OCI-LY3 (cell line): ENCODE measurements around the gene RPN1.

Experiments used
- H2AFZ ChIP-seq: fragments of 200-600, 300-600 bp; shearing (Covaris generic); 2 replicates; pipeline ENCODE4 v1.6.0; 2014; ENCODE audit warnings: antibody characterized with exemption, low read depth, low read length
- H3K27ac ChIP-seq: fragments of 200-600, 300-600 bp; sonication (generic); 2 replicates; pipeline ENCODE4 v1.5.1; 2014; ENCODE audit warnings: mild to moderate bottlenecking, low read length, moderate library complexity, mixed read lengths
- H3K27me3 ChIP-seq: fragments of 200-600, 300-600 bp; sonication (generic); 2 replicates; pipeline ENCODE4 v1.6.1; 2014; ENCODE audit warnings: low read depth, low read length, mixed read lengths
- H3K36me3 ChIP-seq: fragments of 200-600, 300-600 bp; sonication (generic); replicated peaks from 2 replicates; pipeline ENCODE3; 2014; ENCODE audit warnings: low read depth, low read length, mixed read lengths
- H3K4me1 ChIP-seq: fragments of 300-600, 200-600 bp; sonication (generic); 2 replicates; pipeline ENCODE4 v1.6.1; 2014; ENCODE audit warnings: low read length, mixed read lengths
- H3K4me2 ChIP-seq: fragments of 200-600, 300-600 bp; sonication (generic); 2 replicates; pipeline ENCODE4 v1.6.1; 2014; ENCODE audit warnings: low read length, mixed read lengths
- H3K4me3 ChIP-seq: fragments of 300-600, 200-600 bp; sonication (generic); 2 replicates; pipeline ENCODE4 v1.5.1; 2014; ENCODE audit warnings: antibody characterized with exemption, mild to moderate bottlenecking, low read length, moderate library complexity
- H3K79me2 ChIP-seq: fragments of 300-600, 200-600 bp; shearing (Covaris generic); 2 replicates; pipeline ENCODE4 v1.6.1; 2014; ENCODE audit warnings: mild to moderate bottlenecking, low read length, mixed read lengths
- H3K9ac ChIP-seq: fragments of 300-600, 200-600 bp; shearing (Covaris generic); 2 replicates; pipeline ENCODE4 v1.6.0; 2014; ENCODE audit warnings: mild to moderate bottlenecking, low read length, moderate library complexity
- H3K9me3 ChIP-seq: fragments of 200-600, 300-600 bp; shearing (Covaris generic); 2 replicates; pipeline ENCODE4 v1.6.1; 2014; ENCODE audit warnings: low read length, mixed read lengths; ENCODE audit not compliant: insufficient read depth
- H4K20me1 ChIP-seq: fragments of 200-600, 300-600 bp; sonication (generic); 2 replicates; pipeline ENCODE4 v1.6.1; 2016; ENCODE audit warnings: low read length, mixed read lengths; ENCODE audit not compliant: insufficient read depth
- EZH2phosphoT487 ChIP-seq: fragments of 200-600 bp; shearing (Covaris generic); IDR thresholded peaks from 2 replicates; pipeline ENCODE4 v1.6.1; 2018; ENCODE audit warnings: antibody characterized with exemption, mixed run types, low read depth
- TF ChIP-seq, protein P1 (sequence below): fragments of 200-600, 300-600 bp; sonication (generic); IDR thresholded peaks from 2 replicates; pipeline ENCODE4 v1.5.1; 2014; ENCODE audit warnings: antibody characterized with exemption, low read length, low read depth

The RPN1 gene

DNA sequence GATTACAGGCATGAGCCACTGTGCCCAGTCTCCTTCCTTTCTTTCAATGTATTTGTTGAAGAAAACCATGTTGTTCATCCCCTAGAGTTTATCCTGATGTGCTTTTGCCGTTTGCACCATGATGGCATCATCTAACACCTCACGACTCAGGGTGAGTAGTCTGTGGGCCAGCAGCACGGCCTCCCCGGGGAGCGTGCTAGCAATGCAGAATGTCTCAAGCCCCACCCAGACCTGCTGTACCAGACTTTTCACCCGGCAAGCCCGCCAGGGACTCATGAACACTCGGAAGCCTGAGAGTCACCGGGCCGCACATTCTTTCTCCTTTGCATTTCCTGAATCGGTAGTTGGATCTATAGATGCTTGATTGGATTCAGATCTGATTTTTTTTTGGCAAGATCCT lies 64.6 kb downstream of the RPN1 start:
- no peaks in the 10 kb centered on the region for H3K36me3 ChIP-seq
- H3K4me3 ChIP-seq = no peak overlapping the region
- no peak overlapping the region for H3K4me2 ChIP-seq
- H3K27me3 ChIP-seq = no peaks in the 10 kb centered on the region
- H3K9me3 ChIP-seq = no peaks in the 10 kb centered on the region
- H4K20me1 ChIP-seq = no peaks in the 10 kb centered on the region
- H3K27ac ChIP-seq = 0 out of 2 replicates have a peak overlapping the region, but pooled peaks have one; percentile 40
- H3K4me1 ChIP-seq = peaks cover 24% of the 10 kb centered on the region
- H3K9ac ChIP-seq = no peak overlapping the region
- H3K79me2 ChIP-seq = no peaks in the 10 kb centered on the region
- no peak overlapping the region for H2AFZ ChIP-seq
- TF ChIP-seq, protein P1, sequence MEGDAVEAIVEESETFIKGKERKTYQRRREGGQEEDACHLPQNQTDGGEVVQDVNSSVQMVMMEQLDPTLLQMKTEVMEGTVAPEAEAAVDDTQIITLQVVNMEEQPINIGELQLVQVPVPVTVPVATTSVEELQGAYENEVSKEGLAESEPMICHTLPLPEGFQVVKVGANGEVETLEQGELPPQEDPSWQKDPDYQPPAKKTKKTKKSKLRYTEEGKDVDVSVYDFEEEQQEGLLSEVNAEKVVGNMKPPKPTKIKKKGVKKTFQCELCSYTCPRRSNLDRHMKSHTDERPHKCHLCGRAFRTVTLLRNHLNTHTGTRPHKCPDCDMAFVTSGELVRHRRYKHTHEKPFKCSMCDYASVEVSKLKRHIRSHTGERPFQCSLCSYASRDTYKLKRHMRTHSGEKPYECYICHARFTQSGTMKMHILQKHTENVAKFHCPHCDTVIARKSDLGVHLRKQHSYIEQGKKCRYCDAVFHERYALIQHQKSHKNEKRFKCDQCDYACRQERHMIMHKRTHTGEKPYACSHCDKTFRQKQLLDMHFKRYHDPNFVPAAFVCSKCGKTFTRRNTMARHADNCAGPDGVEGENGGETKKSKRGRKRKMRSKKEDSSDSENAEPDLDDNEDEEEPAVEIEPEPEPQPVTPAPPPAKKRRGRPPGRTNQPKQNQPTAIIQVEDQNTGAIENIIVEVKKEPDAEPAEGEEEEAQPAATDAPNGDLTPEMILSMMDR = no peak
- TF ChIP-seq EZH2phosphoT487 = no peak

DNA sequence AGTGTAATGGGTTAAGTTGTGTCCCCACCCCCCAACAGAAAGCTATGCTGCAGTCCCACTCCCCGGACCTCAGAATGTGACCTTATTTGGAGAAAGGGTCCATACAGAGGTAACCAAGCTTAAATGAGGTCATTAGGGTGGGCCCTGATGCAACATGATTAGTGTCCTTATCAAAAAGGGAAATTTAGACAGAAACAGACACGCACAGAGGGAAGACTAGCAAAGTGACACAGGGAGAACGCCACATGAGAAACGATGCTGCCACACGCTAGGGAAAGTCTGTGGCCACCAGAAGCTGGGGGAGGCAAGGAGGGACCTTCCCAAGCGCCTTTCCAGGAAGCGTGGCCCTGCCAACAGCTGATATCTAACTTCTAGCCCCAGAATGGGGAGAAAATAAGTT lies 65.4 kb downstream of the RPN1 start:
- Histone ChIP-seq H3K4me3 (peak overlapping the region; percentile 63), H4K20me1 (no peaks in the 10 kb centered on the region), H3K79me2 (no peaks in the 10 kb centered on the region), H3K27me3 (no peaks in the 10 kb centered on the region), H3K9me3 (no peaks in the 10 kb centered on the region), H2AFZ (peak overlapping the region; percentile 63), H3K4me1 (peaks cover 24% of the 10 kb centered on the region), H3K9ac (peak overlapping the region; percentile 57; the same call in 1 of the 2 replicates), H3K27ac (peak overlapping the region; percentile 40; the same call in 1 of the 2 replicates), H3K36me3 (no peaks in the 10 kb centered on the region), H3K4me2 (peak overlapping the region; percentile 88)
- no peak for TF ChIP-seq EZH2phosphoT487
- TF ChIP-seq, protein P1 = no peak

DNA sequence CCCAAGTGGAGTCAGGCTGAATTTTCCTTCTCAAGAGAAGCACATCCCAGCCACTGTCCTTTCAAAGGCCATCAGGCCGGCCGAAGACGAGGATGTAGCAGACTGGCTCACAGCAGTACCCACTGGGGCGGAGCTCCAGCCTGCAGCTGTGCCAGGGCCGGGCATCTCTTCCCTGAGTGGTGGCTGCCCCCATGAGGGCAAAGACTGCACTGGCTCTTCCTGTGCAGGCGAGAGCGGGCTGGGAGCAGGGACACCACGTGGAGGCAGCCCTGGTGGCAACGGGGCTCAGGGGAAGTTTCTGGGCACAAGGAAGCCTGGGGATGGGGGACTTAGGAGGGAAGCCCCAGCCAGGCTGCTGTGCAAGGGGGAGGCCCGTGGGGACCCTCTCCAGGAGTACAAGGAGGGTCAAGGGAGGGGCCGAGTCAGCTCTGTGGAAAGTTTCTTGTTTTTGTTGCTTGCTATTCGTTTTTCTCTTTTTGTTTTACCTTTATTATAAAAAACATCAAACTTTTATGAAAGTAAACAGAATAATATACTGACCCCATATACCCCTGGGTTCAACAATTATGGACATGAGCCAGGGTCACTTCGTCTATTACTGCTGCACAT lies 66.1 kb downstream of the RPN1 start:
- H3K79me2 ChIP-seq = no peaks in the 10 kb centered on the region
- peak overlapping the region; percentile 40; the same call in 1 of the 2 replicates for H3K27ac ChIP-seq
- H3K4me3 ChIP-seq = peak overlapping the region; percentile 63
- no peaks in the 10 kb centered on the region for H3K27me3 ChIP-seq
- H3K4me2 ChIP-seq = peak overlapping the region; percentile 88
- H3K4me1 ChIP-seq = peaks cover 24% of the 10 kb centered on the region
- H4K20me1 ChIP-seq = no peaks in the 10 kb centered on the region
- peak overlapping the region; percentile 63 for H2AFZ ChIP-seq
- no peaks in the 10 kb centered on the region for H3K9me3 ChIP-seq
- H3K9ac ChIP-seq = peak overlapping the region; percentile 57; the same call in 1 of the 2 replicates
- no peaks in the 10 kb centered on the region for H3K36me3 ChIP-seq
- TF ChIP-seq EZH2phosphoT487 = no peak
- TF ChIP-seq, protein P1 = peak; percentile 92

DNA sequence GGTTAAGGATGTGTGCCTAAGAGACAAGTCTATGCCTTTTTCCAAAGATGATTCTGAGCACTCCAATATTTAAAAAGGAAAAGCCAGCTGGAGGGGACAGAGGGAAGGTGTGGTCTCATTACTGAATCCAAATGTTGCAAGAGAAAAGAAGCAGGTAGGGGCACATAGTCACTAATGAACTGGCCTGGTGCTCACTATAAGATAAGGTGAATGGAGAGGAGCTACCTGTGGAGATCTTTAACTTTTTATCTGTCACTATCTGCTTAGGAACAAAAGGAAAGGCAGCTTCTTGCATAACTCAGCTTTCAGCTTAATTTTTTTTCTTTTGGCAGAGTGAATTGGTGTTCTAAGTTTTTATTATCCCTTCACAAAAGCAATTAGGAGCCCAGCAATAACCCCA lies 69.1 kb downstream of the RPN1 start:
- Histone ChIP-seq H2AFZ (no peak overlapping the region), H4K20me1 (no peaks in the 10 kb centered on the region), H3K4me1 (peaks cover 24% of the 10 kb centered on the region), H3K79me2 (no peaks in the 10 kb centered on the region), H3K27me3 (no peaks in the 10 kb centered on the region), H3K4me3 (no peak overlapping the region), H3K27ac (no peak overlapping the region), H3K4me2 (no peak overlapping the region), H3K9me3 (no peaks in the 10 kb centered on the region), H3K9ac (no peak overlapping the region), H3K36me3 (no peaks in the 10 kb centered on the region)
- TF ChIP-seq EZH2phosphoT487 = no peak
- TF ChIP-seq, protein P1 = no peak
